ENCODE results near the gene OCA2.
"Not testable (repeated sequence)": the region's sequence is repeated elsewhere in the genome, so short reads cannot be mapped to it uniquely, and the experiment has no call there.

OCA2 gene

DNA sequence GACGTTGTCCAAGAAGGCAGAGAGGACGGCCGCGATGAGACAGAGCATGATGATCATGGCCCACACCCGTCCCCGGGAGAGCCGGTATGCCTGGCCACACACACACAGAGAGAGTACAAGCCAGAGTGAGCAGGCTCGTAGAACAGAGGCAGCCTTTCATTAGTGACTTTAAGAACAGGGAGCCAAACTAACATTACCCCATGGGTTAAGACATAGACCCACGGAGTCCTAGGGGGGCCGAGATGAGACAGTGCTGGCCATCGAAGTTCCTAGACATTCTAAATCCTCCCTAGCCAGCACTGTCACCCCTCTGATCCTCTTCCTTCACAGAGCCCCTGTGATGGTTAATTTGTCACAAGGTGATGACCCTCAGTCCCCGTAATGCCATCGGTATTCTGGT lies 114.0 kb downstream of the OCA2 start:
- H3K36me3 ChIP-seq (ENCODE audit: control insufficient read depth in 1 of 2, insufficient read depth in 2 of 2, low read length in 2 of 2): no peaks in the 10 kb centered on the region
- no peaks in the 10 kb centered on the region for H3K4me1 ChIP-seq (ENCODE audit: control insufficient read depth in 1 of 2, insufficient read depth in 2 of 2, low read length in 2 of 2)
- no peak overlapping the region for H3K27ac ChIP-seq (ENCODE audit: low read length)

GRCh38 chr15:27983496-27983895 lies 115.6 kb downstream of the OCA2 start:
- Histone ChIP-seq H3K27ac (ENCODE audit: low read length) (no peak overlapping the region), H3K4me1 (ENCODE audit: control insufficient read depth in 1 of 2, insufficient read depth in 2 of 2, low read length in 2 of 2) (no peaks in the 10 kb centered on the region), H3K4me3 (ENCODE audit: low read depth in 1 of 2, low read length in 2 of 2) (no peak overlapping the region), H3K27me3 (ENCODE audit: low read depth, low read length) (no peaks in the 10 kb centered on the region), H3K36me3 (ENCODE audit: control insufficient read depth in 1 of 2, insufficient read depth in 2 of 2, low read length in 2 of 2) (no peaks in the 10 kb centered on the region), H3K9me3 (ENCODE audit: control insufficient read depth in 1 of 2, low read length in 2 of 2) (no peaks in the 10 kb centered on the region)

More for the DNA sequence above, 114.0 kb downstream of the OCA2 start:
- no peaks in the 10 kb centered on the region for H3K27me3 ChIP-seq (ENCODE audit: low read depth, low read length)
- H3K4me3 ChIP-seq (ENCODE audit: low read depth in 1 of 2, low read length in 2 of 2): no peak overlapping the region
- no peaks in the 10 kb centered on the region for H3K9me3 ChIP-seq (ENCODE audit: control insufficient read depth in 1 of 2, low read length in 2 of 2)

DNA sequence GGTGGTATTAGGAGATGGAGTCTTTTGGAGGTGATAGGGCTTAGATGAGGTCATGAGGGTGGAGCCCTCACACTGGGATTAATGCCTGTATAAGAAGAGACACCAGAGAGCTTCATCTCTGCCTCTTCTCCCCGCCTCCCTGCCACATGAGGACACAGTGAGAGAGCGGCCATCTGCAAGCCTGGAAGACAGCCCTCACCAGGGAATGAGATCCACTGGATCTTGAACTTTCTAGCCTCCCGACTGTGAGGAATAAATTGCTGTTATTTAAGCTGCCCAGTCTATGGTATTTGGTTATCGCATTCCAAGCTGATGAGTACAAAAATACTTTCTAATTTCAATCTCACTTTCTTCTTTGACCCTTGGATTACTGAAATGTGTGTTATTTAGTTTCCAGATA lies 121.4 kb downstream of the OCA2 start:
- Histone ChIP-seq H3K9me3 (ENCODE audit: control insufficient read depth in 1 of 2, low read length in 2 of 2) (no peaks in the 10 kb centered on the region), H3K4me1 (ENCODE audit: control insufficient read depth in 1 of 2, insufficient read depth in 2 of 2, low read length in 2 of 2) (no peaks in the 10 kb centered on the region), H3K36me3 (ENCODE audit: control insufficient read depth in 1 of 2, insufficient read depth in 2 of 2, low read length in 2 of 2) (no peaks in the 10 kb centered on the region), H3K27ac (ENCODE audit: low read length) (no peak overlapping the region), H3K4me3 (ENCODE audit: low read depth in 1 of 2, low read length in 2 of 2) (no peak overlapping the region), H3K27me3 (ENCODE audit: low read depth, low read length) (no peaks in the 10 kb centered on the region)

DNA sequence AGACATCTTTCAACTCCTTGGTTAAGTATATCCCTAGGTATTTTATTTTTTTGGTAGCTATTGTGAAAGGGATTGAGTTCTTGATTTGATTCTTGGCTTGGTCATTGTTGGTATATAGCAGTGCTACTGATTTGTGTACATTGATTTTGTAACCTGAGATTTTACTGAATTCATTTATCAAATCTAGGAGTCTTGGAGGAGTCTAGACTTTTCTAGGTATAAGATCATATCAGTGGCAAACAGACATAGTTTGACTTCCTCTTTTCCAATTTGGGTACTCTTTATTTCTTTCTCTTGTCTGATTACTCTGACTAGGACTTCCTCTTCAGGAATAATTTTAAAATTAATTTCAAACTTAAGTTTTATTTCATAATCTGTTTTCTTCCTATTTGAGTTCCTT lies 125.2 kb downstream of the OCA2 start:
- H3K4me3 ChIP-seq (ENCODE audit: low read depth in 1 of 2, low read length in 2 of 2): no peak overlapping the region
- H3K27ac ChIP-seq (ENCODE audit: low read length): no peak overlapping the region
- peaks cover 0 to 4% of the 10 kb centered on the region in 2 donors for H3K9me3 ChIP-seq (ENCODE audit: control insufficient read depth in 1 of 2, low read length in 2 of 2)
- no peaks in the 10 kb centered on the region for H3K36me3 ChIP-seq (ENCODE audit: control insufficient read depth in 1 of 2, insufficient read depth in 2 of 2, low read length in 2 of 2)
- no peaks in the 10 kb centered on the region for H3K27me3 ChIP-seq (ENCODE audit: low read depth, low read length)
- no peaks in the 10 kb centered on the region for H3K4me1 ChIP-seq (ENCODE audit: control insufficient read depth in 1 of 2, insufficient read depth in 2 of 2, low read length in 2 of 2)

GRCh38 chr15:27970661-27971392 lies 128.3 kb downstream of the OCA2 start:
- no peaks in the 10 kb centered on the region for H3K4me1 ChIP-seq (ENCODE audit: control insufficient read depth in 1 of 2, insufficient read depth in 2 of 2, low read length in 2 of 2)
- H3K27me3 ChIP-seq (ENCODE audit: low read depth, low read length): no peaks in the 10 kb centered on the region
- H3K36me3 ChIP-seq (ENCODE audit: control insufficient read depth in 1 of 2, insufficient read depth in 2 of 2, low read length in 2 of 2): no peaks in the 10 kb centered on the region
- H3K9me3 ChIP-seq (ENCODE audit: control insufficient read depth in 1 of 2, low read length in 2 of 2): peaks cover 0 to 4% of the 10 kb centered on the region in 2 donors
- no peak overlapping the region for H3K4me3 ChIP-seq (ENCODE audit: low read depth in 1 of 2, low read length in 2 of 2)
- H3K27ac ChIP-seq (ENCODE audit: low read length): no peak overlapping the region

DNA sequence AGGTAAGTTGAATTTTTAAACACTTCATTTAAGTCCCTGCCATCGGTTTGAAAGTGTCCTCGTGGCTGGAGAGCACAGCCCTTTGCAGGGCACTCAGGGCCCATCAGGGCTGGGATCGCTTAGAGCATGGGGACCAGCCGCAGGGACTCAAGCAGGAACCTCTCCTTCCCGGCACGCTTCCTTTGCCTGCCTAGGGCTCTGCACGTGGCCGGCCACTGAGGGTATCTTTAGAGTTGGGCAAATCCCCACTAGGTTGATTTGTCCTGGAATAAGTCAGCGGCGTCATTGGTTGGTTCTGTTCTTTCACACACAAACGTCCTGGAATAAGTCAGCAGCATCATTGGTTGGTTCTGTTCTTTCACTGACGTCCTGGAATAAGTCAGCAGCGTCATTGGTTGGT lies 131.6 kb downstream of the OCA2 start:
- Histone ChIP-seq H3K27me3 (ENCODE audit: low read depth, low read length) (no peaks in the 10 kb centered on the region), H3K36me3 (ENCODE audit: control insufficient read depth in 1 of 2, insufficient read depth in 2 of 2, low read length in 2 of 2) (no peaks in the 10 kb centered on the region), H3K4me1 (ENCODE audit: control insufficient read depth in 1 of 2, insufficient read depth in 2 of 2, low read length in 2 of 2) (no peaks in the 10 kb centered on the region), H3K4me3 (ENCODE audit: low read depth in 1 of 2, low read length in 2 of 2) (no peak overlapping the region), H3K27ac (ENCODE audit: low read length) (no peak overlapping the region), H3K9me3 (ENCODE audit: control insufficient read depth in 1 of 2, low read length in 2 of 2) (peaks cover 0 to 4% of the 10 kb centered on the region in 2 donors)

GRCh38 chr15:27965546-27965945 lies 133.6 kb downstream of the OCA2 start:
- Histone ChIP-seq H3K36me3 (ENCODE audit: control insufficient read depth in 1 of 2, insufficient read depth in 2 of 2, low read length in 2 of 2) (no peaks in the 10 kb centered on the region), H3K4me1 (ENCODE audit: control insufficient read depth in 1 of 2, insufficient read depth in 2 of 2, low read length in 2 of 2) (no peaks in the 10 kb centered on the region), H3K27me3 (ENCODE audit: low read depth, low read length) (no peaks in the 10 kb centered on the region), H3K27ac (ENCODE audit: low read length) (no peak overlapping the region), H3K4me3 (ENCODE audit: low read depth in 1 of 2, low read length in 2 of 2) (no peak overlapping the region), H3K9me3 (ENCODE audit: control insufficient read depth in 1 of 2, low read length in 2 of 2) (no peaks in the 10 kb centered on the region)

DNA sequence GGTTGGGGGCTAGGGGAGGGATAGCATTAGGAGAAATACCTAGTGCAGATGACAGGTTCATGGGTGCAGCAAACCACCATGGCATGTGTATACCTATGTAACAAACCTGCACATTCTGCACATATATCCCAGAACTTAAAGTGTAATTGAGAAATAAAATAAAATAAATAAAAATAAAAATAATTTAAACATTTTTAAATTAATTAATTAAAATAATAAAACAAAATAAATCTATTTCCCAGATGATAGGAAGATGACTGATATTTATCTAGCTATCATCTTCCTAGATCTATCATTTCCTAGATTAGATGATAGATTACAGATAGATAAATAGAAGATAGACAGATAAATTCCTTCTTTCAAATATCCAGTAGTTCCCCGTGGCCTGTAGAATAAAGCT lies 137.3 kb downstream of the OCA2 start:
- no peak overlapping the region for H3K4me3 ChIP-seq (ENCODE audit: low read depth in 1 of 2, low read length in 2 of 2)
- no peaks in the 10 kb centered on the region for H3K9me3 ChIP-seq (ENCODE audit: control insufficient read depth in 1 of 2, low read length in 2 of 2)
- H3K4me1 ChIP-seq (ENCODE audit: control insufficient read depth in 1 of 2, insufficient read depth in 2 of 2, low read length in 2 of 2): no peaks in the 10 kb centered on the region
- no peaks in the 10 kb centered on the region for H3K36me3 ChIP-seq (ENCODE audit: control insufficient read depth in 1 of 2, insufficient read depth in 2 of 2, low read length in 2 of 2)
- H3K27ac ChIP-seq (ENCODE audit: low read length): no peak overlapping the region
- H3K27me3 ChIP-seq (ENCODE audit: low read depth, low read length): no peaks in the 10 kb centered on the region

DNA sequence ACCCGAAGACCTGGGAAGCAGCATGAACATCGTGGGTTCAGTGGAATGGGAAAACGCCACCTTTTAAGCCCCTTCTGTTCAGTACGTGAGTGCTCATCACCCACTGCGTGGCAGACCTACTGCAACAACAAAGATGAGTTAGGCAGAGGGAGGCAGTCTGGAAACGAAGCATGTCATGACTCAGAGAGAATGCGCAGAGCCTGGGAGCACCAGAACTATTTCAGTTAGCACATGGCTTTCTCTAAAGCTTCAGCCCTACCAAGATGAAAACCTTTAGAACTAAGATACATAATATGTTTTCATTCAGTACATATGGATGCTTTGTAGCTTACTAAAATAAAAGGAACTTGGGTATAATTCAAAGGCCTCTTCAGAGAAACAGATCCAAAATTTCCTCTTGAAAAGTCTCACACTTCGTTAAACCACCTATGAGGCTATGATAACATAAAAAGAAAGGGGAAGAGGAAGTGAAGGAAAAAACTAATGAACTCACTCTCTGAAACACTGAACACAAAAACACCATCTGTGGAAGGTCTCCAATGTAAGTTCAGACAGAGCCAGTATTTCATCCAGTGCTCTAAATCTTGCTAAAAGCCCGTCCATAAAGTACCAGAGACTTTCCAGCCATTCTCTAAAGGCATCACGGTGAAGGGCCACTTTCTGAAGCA lies 140.1 kb downstream of the OCA2 start:
- Histone ChIP-seq H3K36me3 (ENCODE audit: control insufficient read depth in 1 of 2, insufficient read depth in 2 of 2, low read length in 2 of 2) (no peaks in the 10 kb centered on the region), H3K27ac (ENCODE audit: low read length) (no peak overlapping the region), H3K4me3 (ENCODE audit: low read depth in 1 of 2, low read length in 2 of 2) (no peak overlapping the region), H3K4me1 (ENCODE audit: control insufficient read depth in 1 of 2, insufficient read depth in 2 of 2, low read length in 2 of 2) (no peaks in the 10 kb centered on the region), H3K27me3 (ENCODE audit: low read depth, low read length) (no peaks in the 10 kb centered on the region), H3K9me3 (ENCODE audit: control insufficient read depth in 1 of 2, low read length in 2 of 2) (no peaks in the 10 kb centered on the region)

DNA sequence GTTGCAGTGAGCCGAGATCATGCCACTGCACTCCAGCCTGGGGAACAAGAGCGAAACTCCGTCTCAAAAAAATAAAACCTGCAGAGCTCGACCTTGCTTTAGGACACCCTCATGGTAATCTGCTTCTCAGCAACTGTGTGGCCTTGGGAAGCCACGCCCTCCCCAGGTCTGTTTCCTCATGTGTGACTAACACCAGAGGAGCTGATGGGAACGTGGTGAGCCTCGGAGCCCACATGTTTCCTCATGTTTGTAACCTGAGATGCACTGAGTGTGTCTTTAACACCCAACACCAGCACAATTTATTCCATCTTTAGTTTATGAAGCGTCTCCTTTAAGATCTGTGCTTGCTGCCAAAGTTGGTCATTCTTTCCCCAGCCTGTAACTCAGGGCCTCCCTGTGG lies 142.8 kb downstream of the OCA2 start:
- Histone ChIP-seq H3K4me3 (ENCODE audit: low read depth in 1 of 2, low read length in 2 of 2) (no peak overlapping the region), H3K27me3 (ENCODE audit: low read depth, low read length) (no peaks in the 10 kb centered on the region), H3K36me3 (ENCODE audit: control insufficient read depth in 1 of 2, insufficient read depth in 2 of 2, low read length in 2 of 2) (no peaks in the 10 kb centered on the region), H3K4me1 (ENCODE audit: control insufficient read depth in 1 of 2, insufficient read depth in 2 of 2, low read length in 2 of 2) (no peaks in the 10 kb centered on the region), H3K27ac (ENCODE audit: low read length) (no peak overlapping the region), H3K9me3 (ENCODE audit: control insufficient read depth in 1 of 2, low read length in 2 of 2) (no peaks in the 10 kb centered on the region)

DNA sequence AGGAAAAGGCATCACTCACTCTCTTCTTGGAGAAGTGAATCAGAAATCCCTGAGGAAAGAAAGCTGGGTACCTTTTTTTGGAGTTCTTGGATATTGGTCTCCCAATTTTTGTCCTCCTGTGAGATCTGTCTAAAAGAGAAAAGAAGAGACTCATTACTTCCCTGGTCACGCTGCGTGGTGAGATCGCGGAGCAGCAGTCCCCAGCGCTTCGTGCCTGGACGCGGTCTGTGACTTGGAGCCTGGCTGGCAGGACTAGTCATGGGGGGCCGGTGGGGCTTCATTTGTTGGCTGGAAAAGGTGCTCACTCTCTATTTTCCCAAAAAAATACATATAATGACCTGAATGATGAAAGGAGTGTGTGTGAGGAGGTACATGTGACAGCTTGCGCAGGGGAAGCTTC lies 144.0 kb downstream of the OCA2 start:
- no peak overlapping the region for H3K27ac ChIP-seq (ENCODE audit: low read length)
- H3K4me1 ChIP-seq (ENCODE audit: control insufficient read depth in 1 of 2, insufficient read depth in 2 of 2, low read length in 2 of 2): no peaks in the 10 kb centered on the region
- no peaks in the 10 kb centered on the region for H3K27me3 ChIP-seq (ENCODE audit: low read depth, low read length)
- no peak overlapping the region for H3K4me3 ChIP-seq (ENCODE audit: low read depth in 1 of 2, low read length in 2 of 2)
- H3K9me3 ChIP-seq (ENCODE audit: control insufficient read depth in 1 of 2, low read length in 2 of 2): no peaks in the 10 kb centered on the region
- no peaks in the 10 kb centered on the region for H3K36me3 ChIP-seq (ENCODE audit: control insufficient read depth in 1 of 2, insufficient read depth in 2 of 2, low read length in 2 of 2)

- not testable (repeated sequence) for H3K9me3 ChIP-seq (ENCODE audit: control insufficient read depth in 1 of 2, low read length in 2 of 2); H3K4me1 ChIP-seq (ENCODE audit: control insufficient read depth in 1 of 2, insufficient read depth in 2 of 2, low read length in 2 of 2); H3K27me3 ChIP-seq (ENCODE audit: low read depth, low read length); H3K36me3 ChIP-seq (ENCODE audit: control insufficient read depth in 1 of 2, insufficient read depth in 2 of 2, low read length in 2 of 2); H3K4me3 ChIP-seq (ENCODE audit: low read depth in 1 of 2, low read length in 2 of 2); H3K27ac ChIP-seq (ENCODE audit: low read length)
Observed at GRCh38 chr15:27952593-27952992, 146.5 kb downstream of the OCA2 start.

Data from muscle layer of duodenum (tissue), 2 donors.